Mucosa of gallbladder (tissue), 1 donor: Measurements from ENCODE around the gene NOM1. TPM values are rescaled to one million over a fixed set of nuclear protein-coding genes. Genes with fewer than 3 reads are reported as not detected.

Experiments
- DNase-seq: peaks from one replicate; pipeline ENCODE4 v3.0.0-alpha.2; 2020; ENCODE audit warnings: low spot score
- total RNA-seq: library from RNA; stranded (reverse); gene quantifications from one replicate; pipeline ENCODE4 v1.2.1, GENCODE V29; 2021
- donor health status: DM: no; HTN: no; CAD: no.

NOM1 gene
- total RNA-seq, 1 donor from 2014 or later, result 12.8 TPM

DNA sequence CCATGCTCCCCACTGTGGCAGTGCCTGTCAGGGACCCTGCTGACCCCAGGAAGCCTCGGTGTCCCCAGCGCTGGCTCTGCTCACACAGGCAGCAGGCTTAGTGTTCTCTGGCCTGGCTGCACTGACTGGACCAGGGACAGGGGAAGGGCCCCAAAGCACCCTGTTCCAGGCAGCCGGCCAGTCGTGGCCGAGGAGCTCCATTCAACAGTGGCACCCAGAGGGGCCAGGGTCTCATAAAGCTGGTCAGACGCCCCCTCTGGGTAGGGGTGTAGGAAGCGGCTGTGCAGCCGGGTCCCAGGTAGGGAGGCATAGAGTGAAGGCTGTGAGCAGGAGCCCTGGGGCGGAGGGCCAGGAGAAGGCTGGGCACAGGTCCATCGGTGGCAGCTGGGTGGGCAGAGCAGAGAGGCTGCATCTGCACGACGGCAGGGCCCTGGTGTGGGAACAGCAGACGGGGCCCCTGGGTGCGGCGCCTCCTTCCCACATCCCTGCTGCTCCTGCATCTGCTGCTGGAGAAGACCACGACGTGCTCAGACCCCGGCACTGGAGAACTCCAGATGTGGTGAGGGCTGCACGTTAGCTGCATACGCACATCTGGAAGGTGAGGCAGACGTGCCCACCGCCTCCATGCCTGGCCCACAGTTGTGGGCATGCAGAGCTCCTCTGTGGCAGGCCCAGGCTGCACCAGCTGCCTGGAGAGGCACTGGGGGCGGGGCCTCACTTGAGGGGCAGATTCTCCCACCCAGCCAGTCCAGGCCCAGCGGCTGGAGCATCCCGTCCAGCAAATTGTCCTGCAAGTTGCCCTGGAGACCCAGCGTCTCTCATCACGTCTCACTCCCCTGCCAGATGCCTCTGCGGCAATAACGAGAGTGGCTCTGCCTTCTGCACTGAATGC, 35.8 kb downstream of the NOM1 start:
- DNase-seq, result no peak

DNA sequence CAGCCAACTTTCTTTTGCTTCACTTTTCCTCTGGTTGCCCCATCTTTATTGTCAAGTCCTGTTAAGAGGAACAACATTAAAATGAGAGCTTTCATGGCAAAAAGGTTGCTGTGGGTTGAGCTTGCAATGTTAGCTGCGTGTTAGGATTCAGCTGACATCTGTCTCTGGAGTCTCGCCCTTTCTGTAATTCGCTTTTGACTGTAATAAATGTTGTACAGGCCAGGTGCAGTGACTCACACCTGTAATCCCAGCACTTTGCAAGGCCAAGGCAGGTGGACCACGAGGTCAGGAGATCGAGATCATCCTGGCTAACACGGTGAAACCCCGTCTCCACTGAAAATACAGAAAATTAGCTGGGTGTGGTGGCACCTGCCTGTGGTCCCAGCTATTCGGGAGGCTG, 36.9 kb downstream of the NOM1 start:
- no peak for DNase-seq

DNA sequence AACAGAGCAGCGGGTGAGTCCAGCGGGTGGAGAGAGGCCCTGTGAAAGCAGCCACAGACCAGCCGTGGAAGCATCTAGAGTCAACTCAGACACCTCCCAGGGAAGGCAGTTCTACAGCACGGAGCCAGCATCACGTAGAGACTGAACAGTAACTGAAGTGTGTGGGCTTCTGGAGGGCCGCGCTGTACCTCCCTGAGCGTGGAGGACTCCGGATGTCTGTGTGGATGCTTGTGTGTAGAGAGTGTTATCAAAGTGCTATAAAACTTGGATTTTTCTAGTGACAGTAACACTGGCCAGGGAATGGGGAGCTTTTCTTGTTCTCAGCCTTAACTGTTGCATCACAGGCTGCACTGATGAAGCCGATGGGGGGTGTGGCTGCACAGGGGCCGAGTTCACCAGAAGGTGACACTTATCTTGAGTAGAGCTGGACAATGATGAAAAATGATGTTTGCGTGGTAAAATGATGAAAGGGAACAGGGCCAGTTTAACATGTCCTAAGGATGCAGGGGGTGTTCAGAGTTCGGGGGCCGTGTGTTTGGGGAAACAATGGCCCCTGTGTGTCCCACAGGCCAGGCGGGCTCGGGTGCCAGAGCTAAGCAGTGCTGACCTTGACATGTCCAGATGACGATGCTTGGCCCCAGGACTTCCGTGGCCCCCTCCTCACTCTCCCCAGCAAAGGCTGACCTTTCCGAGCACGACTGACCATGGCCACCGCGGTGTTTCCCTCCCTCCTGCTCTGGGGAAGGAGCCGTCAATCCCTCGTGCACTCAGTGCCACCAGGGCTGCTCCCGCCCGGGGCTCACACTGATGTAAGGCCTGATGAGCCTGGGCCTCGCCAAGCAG, 39.1 kb downstream of the NOM1 start:
- no peak for DNase-seq

DNA sequence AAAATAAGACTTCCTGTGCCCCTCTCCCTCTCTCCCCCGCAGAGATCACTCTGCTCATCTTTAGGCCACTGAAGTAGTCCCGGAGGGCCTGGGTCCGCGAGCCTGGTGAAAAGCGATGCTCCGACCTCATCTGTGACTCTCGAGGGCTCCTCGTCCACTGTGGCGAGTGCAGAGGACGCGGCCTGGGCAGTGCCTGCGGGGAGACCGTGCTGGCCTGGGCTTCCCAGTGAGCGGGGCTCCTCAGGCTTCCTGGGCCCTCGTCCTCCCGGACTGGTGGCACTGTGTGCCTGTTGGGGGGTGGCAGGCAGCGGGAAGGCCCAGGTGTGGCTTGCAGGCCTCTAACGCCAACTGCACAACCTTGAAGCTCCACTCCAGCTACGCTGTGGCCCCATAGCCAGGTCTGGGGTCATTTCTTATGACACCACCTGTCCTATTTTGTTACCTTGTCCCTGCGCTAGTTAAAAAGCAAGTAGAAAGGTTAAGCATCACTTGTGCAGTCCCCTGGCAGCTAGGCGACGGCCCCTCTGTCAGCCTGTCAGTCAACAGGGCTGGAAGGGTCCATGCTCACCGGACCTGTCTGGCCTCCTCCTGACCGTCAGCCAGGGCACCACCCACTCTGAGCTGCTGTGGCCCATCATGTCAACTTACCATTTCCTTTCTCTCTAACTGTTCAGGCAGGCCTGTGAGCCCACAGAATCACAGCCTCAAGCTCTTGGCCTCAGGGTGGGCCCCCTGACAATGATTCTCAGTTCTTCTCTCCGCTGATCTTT, 40.4 kb downstream of the NOM1 start:
- DNase-seq, result no peak

DNA sequence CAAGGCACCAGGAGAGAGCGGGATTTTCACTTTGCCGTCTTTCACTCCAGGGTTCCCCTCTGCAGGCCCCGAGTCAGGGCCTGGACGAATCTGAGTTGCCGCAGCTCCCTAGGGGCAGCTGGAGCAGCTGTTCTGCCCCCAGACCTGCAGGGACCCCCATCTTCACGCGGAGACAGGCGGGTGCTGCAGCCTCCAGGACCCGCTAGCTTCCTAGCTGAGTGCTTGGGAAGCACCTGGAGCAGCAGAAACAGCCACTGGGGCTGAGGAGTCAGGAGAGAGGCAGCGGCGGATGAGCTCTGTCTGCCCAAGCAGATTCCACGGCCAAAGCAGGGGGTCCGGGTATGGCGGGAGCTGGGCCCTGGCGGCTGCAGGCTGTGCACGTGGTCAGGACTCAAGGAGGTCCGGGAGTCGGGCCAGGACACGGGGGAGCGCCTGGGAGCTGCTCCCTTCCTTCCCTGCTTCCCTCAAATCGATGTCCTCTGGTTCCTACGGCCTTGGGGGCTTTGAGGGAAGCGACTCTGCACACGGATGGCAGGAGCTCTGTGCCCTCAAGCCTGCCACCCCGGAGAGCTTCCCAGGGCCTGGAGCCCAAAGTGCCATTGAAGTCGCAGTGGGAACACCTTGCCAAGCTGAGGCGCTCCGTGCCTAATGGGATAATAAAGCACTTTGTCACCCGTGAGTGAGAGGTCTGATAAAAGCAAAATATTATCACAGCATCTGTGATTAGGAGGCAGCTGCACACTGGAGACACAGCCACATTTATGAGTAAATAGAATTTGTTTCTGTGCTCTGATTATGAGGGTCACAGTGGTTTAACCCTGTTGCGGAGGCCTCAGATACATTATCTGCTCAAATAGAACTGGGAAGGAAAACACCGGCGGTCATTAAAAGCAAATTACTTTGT, 43.8 kb downstream of the NOM1 start:
- no peak for DNase-seq

DNA sequence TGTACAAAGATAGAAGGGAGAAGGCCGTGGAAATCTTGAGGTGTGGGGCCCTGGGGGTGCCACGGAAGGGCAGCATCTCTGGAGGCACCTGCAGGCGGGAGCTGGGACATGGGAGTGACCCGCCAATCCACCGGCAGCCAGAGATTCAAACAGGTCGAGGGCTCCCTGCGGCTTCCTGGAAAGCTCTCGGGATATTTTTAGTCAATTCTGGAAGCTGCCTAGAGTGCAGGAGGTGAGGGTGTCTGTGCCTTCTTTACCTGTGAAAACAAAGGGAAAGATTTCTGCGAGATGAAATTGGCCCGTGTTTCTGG, 44.4 kb downstream of the NOM1 start:
- no peak for DNase-seq

DNA sequence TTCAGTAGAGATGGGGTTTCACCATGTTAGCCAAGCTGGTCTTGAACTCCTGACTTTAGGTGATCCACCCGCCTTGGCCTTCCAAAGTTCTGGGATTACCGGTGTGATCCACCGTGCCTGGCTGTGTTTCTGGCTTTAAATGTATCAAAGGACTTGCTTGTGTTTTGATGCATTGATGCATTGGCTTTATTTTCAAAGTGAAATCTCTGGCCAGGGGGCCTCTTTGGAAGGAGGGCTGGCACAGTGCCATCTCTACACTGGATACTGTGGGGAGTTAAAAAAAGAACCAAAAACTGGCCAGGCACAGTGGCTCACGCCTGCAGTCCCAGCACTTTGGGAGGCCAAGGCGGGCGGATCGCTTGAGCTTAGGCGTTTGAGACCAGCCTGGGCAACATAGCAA, 44.9 kb downstream of the NOM1 start:
- DNase-seq, result no peak

DNA sequence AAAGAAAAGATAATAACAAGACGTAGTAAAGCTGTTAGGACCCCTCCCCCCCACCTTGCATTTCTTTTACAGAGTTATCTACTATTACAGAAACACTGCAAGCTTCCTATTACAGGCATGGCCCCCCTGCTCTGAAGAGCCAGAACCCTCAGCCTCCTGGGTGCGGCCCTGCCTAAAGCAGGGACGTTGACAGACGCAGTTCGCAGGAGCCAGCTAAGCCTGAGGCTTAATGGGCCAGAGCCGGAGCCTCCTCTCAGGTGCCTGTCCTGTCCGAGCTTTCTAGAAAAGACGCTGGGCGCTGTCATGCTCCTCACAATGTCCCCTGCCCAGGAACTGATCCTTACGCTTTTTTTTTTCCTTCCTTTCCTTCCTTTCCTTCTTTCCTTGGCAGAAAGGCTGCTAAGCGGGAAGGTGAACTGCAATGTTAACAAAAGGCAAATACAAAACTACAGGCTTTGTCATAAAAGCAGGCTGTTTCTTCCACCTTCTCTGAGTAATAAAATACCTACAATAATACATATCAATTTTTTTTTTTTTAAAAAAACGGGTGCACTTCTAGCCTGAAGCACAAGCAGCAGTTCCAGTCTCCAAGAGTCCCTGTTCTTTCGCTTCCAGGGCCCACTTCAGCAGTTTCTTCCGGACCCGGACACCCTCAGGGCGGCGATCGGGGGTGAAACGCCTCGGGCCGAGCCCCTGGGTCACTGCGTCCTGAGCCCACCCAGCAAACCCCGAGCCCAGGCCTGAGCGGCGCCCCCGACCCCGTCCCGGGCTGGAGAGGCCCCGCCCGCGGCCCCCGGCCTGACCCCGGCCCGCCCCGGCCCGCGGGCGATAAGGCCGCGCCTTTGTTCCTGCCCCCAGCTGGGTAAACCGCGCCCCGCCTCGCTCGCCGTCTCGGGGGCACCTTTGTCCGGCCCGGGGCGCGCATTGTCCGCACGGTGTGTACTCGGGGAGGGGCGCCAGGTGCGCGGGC, 49.8 kb downstream of the NOM1 start:
- no peak for DNase-seq

DNA sequence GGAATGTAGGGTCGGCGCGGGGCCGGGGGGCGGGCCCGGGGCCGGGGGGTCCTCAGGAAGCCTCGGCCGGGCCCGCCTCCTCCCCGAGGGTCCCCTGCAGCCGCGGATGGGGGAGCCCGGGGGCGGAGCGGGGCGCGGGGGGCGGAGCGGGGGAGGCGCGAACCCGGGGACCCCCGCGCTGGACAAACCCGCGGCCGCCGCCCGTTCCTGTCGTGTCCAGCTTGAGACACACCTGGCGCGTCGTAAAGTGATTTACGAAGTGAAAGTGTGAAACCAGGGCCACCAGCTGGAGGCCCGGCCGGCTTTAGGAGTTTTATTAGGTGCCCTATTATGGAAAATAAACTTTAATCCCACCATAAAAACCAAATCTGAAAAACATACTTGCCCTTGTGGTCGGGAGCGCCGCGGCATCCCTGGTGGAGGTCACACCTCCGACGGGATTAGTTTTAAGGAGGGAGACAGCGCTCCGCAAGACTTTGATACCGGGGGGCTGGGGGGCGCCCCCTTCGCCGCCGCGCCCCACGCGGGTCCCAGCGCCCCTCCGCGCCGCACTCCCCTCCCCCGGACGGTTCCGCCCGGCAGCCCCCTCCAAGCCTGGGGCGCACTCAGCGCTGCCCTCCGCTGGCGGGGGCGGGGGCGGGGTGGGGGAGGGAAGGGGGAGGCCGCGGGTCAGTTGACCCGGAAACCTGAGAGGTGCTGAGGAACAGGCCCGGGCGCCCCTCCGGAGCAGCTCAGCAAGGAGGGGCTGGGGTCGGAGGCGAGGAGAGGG, 50.6 kb downstream of the NOM1 start:
- DNase-seq, result no peak

DNA sequence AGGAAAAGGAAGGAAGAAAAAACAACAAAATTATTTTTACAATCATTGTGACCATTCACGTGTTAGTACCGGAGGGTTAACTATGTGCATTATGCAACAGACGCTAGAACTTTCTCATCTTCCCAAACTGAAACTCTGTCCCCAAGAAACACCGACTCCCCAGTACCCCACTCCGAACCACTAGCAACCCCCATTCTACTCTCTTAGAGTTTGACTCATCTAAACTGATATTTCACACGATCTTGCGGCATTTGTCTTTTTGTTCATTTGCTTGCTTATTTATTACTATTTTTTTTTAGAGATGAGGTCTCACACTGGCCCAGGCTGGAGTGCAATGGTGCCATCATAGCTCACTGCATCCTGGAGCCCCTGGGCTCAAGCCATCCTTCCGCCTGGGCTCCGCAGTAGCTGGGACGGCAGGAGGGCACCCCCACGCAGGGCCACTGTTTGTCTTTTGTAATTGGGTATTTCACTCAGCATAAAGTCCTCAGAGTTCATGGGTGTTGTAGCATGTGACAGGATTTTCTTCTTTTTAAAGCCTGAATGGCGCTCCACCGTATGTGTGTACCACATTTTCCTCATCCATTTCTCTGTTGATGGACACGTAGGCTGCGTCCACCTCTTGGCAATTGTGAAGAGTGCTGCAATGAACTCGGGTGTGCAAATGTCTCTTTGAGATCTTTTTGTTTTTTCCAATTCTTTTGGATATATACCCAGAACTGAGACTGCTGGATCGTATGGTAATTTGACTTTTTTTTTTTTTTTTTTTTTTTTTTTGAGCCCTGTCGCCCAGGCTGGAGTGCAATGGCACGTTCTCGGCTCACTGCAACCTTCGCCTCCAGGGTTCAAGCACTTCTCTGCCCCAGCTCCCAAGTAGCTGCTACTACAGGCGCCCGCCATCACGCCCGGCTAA, 51.5 kb downstream of the NOM1 start:
- no peak for DNase-seq

DNA sequence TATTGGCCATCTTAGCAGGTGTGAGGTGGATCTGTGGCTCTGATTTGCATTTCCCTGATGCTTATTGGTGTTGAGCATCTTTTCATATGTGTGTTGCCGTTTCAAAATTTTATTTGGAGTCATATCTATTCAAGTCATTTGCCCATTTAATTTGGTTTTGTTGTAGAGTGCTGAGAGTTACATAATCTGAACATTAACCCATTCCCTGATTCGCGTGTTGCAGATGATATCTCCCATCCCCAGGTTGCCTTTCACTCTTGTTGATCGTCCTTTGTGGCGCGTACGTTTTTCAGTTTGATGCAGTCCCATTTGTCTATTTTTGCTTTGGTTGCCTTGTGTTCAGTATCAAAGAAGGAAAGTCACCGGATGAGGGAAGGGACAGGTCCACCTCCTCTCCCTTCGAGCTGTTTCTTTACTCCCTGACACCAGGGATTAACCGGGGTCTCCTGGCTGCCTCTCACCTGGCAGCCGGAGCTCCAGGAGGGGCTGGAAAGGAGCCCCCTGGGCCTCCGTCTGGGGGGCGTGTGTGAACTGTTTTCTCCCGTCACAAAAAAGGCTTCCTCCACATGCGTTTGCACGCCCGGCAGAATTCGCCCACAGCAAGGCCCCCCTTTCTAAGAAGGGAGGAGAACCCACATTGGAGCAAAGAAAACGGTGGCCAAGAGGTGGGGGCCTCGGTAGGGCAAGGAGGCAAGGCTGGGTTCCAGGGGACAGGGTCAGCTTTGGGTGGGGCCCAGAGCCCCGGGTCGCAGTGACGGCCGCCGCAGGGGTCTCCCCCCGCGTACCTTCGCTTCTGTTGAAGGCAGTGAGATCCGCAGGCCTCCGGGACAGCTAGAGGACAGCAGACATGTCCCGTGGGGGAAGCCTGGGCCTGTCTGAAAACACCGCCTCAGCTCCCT, 52.7 kb downstream of the NOM1 start:
- no peak for DNase-seq

DNA sequence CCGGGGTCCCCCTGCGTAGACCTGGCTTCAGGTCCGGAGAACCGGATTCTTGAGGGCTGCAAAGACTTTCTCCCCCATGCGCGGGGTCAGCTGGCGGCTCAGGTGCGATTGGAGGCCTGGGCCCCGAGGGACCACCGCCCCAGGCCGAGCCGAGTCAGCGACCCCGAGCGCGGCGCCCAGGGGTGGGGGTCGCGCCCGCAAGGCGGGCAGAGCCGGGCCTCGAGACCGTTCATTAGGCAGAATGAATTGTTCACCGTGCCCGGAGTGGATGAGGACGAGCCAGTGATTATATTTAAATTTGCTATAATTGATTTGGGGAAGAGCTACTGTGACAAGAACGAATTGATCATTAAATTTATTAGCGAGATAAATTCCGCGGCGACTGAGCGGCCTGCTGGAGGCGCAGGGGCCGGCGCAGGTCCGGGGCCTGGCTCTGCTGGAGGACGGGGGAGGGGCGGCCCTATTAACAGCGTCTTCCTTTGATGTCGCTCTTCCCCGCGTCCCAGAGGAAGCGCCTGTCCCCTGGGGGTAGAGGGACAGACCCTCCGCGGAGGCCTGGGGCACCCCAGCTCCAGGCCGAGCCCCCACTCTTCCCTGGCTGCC, 53.4 kb downstream of the NOM1 start:
- DNase-seq, result no peak

DNA sequence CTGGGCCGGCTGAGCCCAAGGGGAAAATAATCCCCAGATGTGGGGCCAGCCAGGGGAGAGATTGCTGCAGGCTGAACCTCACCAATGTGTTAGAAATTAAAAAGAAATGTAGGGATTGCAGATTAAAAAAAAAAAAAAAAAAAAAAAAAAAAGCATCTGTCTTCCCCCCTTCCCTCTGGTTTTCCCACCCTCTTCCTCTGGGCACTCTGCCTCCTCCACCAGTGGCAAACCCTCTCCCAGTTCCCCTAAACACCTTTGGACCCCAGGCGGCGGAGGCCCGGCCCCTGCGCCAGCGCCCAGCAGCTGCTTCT, 53.9 kb downstream of the NOM1 start:
- DNase-seq, result no peak

DNA sequence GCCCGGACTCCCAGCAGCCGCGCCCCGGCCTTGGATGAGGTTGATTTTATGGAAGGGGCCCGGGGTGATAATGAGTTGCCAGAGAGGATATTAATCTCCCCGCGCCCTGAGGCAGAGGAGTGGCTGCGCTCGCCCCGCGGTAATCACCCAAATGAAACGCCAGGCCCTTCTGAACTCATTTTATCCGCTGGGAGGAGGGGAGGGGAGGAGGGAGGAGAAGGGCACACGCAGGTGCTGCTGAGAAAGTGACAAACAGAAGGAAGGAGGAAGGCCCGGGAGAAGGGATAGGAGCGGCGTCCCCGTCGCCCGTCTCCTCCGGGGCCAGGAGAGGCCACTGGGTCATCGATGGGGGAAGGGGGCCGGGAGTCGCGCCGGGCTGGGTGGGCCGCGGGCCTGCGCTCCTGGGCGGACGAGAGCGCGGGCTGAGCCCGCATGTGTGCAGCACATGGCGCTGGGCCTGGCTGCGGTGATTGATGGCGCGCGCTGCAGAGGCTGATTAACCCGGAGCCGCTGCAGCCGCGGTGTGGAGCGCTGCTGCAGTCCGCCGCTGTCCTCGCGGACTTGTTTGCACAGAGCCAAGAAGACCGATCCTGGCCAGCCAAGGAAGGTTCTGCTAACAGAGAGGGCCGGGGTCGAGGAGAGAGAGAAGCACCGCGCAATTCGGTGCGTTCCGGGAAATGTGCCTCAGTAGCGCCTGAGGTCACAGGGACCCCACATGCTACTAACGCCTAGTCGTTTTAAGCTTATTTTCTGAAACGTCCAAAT, 54.4 kb downstream of the NOM1 start:
- no peak for DNase-seq

DNA sequence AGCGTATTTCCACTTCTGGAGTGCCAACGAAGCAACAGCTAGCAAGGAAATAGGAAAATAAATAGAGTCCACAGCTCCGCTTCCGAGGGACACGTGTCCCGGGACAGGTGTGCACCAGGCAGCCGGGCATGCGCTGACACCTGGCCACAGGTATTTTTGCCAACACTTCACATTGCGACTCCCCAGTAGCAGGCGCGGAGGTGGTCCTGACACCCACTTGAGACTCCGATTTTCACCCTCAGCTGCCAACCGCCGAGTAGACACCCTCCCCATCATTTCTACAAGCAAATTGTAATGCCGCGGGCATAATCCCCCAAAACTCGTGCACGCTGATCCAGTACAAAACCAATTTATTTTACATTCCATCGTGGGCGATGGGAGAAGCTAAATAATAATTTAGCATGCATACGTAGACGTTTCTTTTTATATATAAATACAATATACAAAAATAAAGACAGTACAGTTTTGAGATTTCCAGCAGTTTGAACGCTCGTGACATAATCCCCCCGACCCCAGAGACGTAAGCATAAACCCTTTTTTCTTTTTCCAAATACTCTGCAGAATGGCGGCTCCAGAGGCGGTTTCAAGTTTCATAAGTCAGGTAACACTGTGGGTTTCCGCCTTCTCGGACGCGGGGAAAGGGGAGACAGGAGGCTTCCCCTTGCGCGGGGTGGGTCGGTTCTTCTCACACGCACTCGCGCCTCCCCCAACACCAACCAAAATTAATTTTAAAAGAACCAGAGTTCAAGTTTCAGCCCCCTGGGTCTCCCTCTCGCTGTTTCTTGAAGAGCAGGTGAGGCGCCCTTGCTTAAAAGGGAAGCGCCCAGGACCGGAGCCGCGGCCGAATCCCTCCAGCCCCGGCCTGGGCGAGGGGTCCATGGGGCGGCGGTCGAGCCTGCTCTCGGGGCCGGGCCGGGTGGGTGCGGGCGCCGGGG, 55.3 kb downstream of the NOM1 start:
- DNase-seq, result no peak
